ENCODE data around the gene LRMDA.

Gene LRMDA

GRCh38 chr10:76168437-76168836 is 737.0 kb downstream of the LRMDA start:
- in situ Hi-C loops (cut with HindIII; ENCODE audit: low sequenced_read_pairs), result no loop called here

GRCh38 chr10:76169246-76169645 is 737.8 kb downstream of the LRMDA start:
- in situ Hi-C loops (cut with HindIII; ENCODE audit: low sequenced_read_pairs), result no loop called here

- in situ Hi-C loops (cut with HindIII; ENCODE audit: low sequenced_read_pairs), result no loop called here
Measured at GRCh38 chr10:76172020-76172419, 740.6 kb downstream of the LRMDA start.

- in situ Hi-C loops (cut with HindIII; ENCODE audit: low sequenced_read_pairs), result no loop called here
Measured at GRCh38 chr10:76175533-76176165, 744.2 kb downstream of the LRMDA start.

- in situ Hi-C loops (cut with HindIII; ENCODE audit: low sequenced_read_pairs), result no loop called here
Measured at GRCh38 chr10:76176166-76176550, 744.7 kb downstream of the LRMDA start.

DNA sequence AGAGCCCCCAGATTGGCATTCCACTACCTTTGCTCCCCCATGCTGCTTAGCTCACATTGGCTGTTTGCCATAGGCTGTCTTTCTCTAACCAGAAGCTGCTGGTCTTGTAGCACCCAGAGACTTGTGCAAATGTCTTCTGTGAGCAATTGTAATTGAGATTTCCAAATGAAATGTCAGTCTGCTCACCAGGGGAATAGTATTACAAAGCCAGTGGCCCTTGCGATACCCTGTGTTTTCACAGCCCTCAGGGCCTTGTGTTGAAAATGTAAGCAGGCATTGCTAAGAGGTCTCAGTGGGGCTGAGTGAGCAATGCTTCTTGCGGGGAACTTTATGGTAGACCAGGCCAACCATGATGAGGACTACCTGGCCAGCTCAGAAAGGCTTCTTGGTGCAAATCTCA is 746.5 kb downstream of the LRMDA start:
- in situ Hi-C loops (cut with HindIII; ENCODE audit: low sequenced_read_pairs), result no loop called here

DNA sequence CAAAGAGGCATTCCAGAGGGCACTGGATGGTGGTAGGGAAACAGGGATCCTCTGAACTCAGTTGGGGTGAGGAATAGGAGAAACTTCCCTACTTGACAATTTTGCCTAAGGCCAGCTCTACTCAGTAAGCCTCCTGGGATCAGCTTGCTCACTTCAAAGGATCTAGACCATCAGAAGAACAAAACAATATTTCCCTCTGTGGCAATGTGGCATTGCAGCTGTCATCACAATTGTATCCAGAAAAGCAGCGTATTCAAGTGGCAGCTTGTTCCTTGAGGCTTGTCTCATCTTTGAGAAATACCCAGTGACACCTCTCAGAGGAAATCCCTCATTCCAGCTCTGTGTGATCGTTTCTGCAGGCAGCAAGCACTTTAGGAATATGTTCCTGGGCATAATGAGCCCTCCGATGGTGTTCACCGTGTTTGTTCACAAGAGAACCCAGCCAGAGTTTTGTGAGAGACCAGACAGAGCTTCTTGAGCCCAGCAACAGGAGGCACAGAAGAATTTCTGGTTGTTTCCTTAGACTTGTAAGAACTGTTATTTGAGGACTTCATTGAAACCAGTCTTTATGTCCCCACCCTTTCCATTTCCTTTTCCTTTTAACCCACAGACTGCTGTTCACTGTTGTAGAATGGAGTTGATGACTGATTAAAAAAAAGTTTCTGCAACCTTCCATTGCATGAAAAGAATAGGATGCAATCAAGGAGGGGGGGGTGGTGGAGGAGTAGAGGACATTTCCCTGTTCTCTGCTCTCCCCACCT is 747.3 kb downstream of the LRMDA start:
- in situ Hi-C loops (cut with HindIII; ENCODE audit: low sequenced_read_pairs), result no loop called here

DNA sequence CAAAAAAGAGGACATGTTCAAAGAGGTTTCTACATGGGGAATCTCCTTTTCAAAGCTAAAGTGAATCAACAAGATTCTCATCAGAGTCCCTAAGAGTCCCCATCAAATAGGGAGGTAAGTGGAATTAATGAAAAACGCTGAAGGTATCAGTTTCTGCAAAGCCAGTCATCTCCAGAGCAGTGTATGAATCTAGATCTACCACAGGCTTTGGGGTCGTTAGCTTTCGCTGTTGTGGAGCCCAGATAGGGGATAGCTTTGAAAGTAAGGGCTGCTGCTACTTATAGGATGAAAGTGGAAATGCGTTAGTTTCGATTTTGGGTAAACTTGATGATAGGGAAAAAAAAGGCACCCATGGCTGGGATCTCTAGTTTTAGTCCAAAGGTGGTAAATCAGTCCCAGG is 748.4 kb downstream of the LRMDA start:
- in situ Hi-C loops (cut with HindIII; ENCODE audit: low sequenced_read_pairs), result no loop called here

DNA sequence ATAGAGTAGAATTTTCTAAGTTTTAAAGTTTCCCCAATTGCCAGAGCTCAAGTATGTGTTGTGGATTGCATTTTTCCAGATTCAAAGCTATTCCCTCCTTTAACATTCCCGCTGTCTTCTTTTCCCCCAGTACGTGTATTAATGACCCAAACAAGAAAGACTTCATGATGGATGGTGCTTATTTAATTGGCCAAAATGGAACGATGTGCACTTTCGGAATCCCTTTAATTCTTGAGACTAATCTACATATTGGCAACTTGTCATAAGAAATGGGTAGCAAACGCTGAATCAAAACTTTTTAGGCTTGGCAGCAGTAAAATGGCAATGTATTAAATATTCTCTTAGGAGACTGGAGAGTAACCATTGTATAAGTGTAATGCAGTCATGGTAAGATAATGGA is 753.2 kb downstream of the LRMDA start:
- in situ Hi-C loops (cut with HindIII; ENCODE audit: low sequenced_read_pairs), result no loop called here

- in situ Hi-C loops (cut with HindIII; ENCODE audit: low sequenced_read_pairs), result no loop called here
Measured at GRCh38 chr10:76185471-76186301, 754.3 kb downstream of the LRMDA start.

GRCh38 chr10:76188216-76188615 is 756.8 kb downstream of the LRMDA start:
- in situ Hi-C loops (cut with HindIII; ENCODE audit: low sequenced_read_pairs), result no loop called here

DNA sequence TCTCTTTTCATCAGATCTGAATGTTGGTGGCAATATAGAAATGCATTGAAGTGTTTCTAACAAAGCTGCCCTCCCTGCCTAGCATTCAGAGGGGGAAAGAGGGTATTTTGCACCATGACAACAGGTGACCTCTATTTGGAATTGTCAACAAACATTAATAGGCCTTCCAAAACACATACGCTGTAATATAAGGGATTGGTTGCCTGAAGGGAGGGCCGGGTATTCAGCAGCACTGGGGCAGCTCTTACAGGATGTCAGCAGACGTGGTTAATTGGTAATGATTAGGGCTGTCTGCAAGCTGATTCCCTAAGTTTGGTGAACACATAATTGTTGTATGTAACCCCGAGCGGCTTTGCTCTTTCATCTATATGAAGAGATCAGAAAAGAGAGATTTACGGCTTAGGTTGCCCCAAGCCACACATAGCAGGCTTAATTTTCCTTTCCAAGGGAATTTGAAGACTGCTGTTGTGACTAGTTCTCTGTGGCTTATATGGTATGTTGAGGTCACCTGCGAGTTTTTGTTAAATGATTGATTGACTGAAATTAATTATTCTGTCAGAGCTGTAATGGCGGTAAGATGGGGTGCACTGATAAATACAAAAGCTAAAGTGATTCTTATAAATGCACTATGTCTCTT is 759.3 kb downstream of the LRMDA start:
- in situ Hi-C loops (cut with HindIII; ENCODE audit: low sequenced_read_pairs), result no loop called here

GRCh38 chr10:76191336-76191735 is 759.9 kb downstream of the LRMDA start:
- in situ Hi-C loops (cut with HindIII; ENCODE audit: low sequenced_read_pairs), result no loop called here

DNA sequence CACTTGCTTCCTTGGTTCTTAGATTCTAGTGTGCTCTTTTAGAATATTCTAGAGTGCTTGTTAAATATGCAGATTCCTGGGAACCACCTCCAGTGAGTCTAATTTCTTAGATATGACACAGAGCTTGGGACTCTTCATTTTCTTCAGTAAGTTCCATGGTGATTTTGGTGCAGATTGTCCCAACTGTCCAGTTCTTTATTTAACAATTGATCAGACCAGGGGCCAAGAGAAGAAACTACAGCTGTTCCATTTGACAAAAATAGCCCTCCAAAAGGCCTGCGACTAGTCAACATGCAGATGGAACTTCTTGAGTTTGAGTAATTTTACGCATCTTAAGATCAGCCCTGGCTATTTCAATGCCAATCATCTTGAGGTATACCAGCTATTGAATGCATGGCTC is 760.7 kb downstream of the LRMDA start:
- in situ Hi-C loops (cut with HindIII; ENCODE audit: low sequenced_read_pairs), result no loop called here

GRCh38 chr10:76192694-76193320 is 761.4 kb downstream of the LRMDA start:
- in situ Hi-C loops (cut with HindIII; ENCODE audit: low sequenced_read_pairs), result no loop called here

GRCh38 chr10:76195654-76196390 is 764.4 kb downstream of the LRMDA start:
- in situ Hi-C loops (cut with HindIII; ENCODE audit: low sequenced_read_pairs), result no loop called here

GRCh38 chr10:76197293-76197692 is 765.9 kb downstream of the LRMDA start:
- in situ Hi-C loops (cut with HindIII; ENCODE audit: low sequenced_read_pairs), result no loop called here

GRCh38 chr10:76198287-76199035 is 767.0 kb downstream of the LRMDA start:
- in situ Hi-C loops (cut with HindIII; ENCODE audit: low sequenced_read_pairs), result no loop called here

GRCh38 chr10:76201962-76202361 is 770.5 kb downstream of the LRMDA start:
- in situ Hi-C loops (cut with HindIII; ENCODE audit: low sequenced_read_pairs), result no loop called here
